AG04449 (cell line): ENCODE measurements around the gene PSRC1.

ENCODE experiments used
- CTCF ChIA-PET: fragments of 350-600 bp; formaldehyde crosslinking; extraction: SDS; loops from one replicate; lab custom pipeline; 2021; ENCODE audit warnings: antibody characterized with exemption; lab: Yijun Ruan, JAX
- POLR2A ChIA-PET: fragments of 400-600, 350-600 bp; formaldehyde crosslinking; extraction: SDS; loops from one replicate; lab custom pipeline; 2020; ENCODE audit warnings: antibody characterized with exemption, inconsistent platforms; lab: Yijun Ruan, JAX
- DNase-seq: peaks from one replicate; pipeline ENCODE4 v3.0.0-alpha.2; 2010; ENCODE audit warnings: low read depth, low spot score
- H3K4me3 ChIP-seq: 2 replicates; pipeline ENCODE4 v1.5.1; 2011; ENCODE audit warnings: low read depth, mild to moderate bottlenecking, control low read depth, low read length
- CTCF ChIP-seq: IDR thresholded peaks from one replicate; pipeline ENCODE4 v1.5.1; 2011; ENCODE audit warnings: mild to moderate bottlenecking, moderate library complexity, low read length, control low read depth, inconsistent platforms; ENCODE audit not compliant: insufficient read depth; ENCODE audit errors: missing control alignments

Gene PSRC1

DNA sequence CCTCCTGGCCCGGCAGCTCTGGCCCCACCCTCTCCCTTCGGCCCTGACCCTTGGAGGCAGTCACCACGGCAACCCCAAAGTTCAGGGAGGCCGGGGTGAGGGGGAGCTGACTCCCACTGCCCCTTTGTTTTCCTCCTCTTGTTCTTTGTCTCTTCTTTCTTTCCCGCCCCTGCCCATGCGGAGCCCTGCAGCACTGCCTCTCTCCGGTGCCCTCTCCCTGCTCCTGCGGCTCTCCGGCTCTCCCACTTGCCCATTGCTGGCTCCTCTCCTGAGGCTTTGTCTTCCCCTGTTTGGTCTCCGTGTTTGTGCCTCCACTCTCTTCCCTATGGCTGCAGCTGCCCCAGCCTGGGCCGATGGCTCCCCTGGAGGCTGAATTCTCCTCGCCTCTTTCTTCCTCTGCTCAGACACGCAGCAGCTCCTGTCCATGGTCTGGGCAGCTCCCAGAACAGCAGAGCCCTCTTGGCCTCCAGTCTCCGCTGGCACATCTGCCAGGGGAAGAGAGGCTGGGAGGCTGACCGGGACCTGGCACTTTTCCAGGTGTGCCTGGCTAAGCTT, 27.8 kb downstream of the PSRC1 start:
- H3K4me3 ChIP-seq, result no peak overlapping the region
- CTCF ChIA-PET, result interaction anchor here (0.9 to 5.6 kb wide), 8 partner anchors 9 to 147 kb away, joined by 3 to 50 read pairs (median 8); partner anchors contain the start of genes PSRC1 and SORT1
- DNase-seq, result no peak
- POLR2A ChIA-PET, result no interaction called here
- peak; percentile 13 for TF ChIP-seq CTCF

DNA sequence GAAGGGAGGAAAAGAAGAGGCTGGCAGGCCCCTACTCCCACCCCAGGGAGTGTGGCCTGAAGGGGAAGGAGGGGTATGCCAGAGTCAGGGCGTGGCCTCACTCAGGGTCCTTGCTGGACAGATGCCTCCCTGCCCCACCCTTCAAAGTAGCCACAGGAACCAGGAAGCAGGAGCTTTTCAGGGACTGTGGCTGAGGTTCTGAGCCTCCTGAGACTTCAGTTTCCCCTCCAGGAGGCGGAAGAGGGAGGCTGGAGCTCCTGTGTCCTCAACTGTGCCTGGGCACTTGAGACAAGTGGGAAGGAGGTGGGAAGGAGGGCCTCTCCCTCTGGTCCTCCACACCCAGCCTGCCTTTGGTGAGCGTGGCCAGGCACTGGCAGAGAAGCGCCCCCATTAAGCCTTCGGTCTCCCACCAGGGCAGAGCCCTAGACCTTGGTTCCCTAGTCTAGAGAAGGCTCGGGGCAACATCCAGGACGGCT, 28.3 kb downstream of the PSRC1 start:
- H3K4me3 ChIP-seq, result no peak overlapping the region
- CTCF ChIA-PET, result interaction anchor here (1.2 to 5.6 kb wide), 10 partner anchors 8 to 278 kb away, joined by 3 to 50 read pairs (median 6); partner anchors contain the start of genes PSRC1 and SORT1
- TF ChIP-seq CTCF, result no peak
- POLR2A ChIA-PET, result interaction anchor here (1.4 kb wide), 1 partner anchor 155 kb away, joined by 5 read pairs; no protein-coding TSS in a partner anchor
- no peak for DNase-seq

- TF ChIP-seq CTCF, result no peak
- no peak overlapping the region; the same call in 1 of the 2 replicates for H3K4me3 ChIP-seq
- CTCF ChIA-PET, result interaction anchor here (1.0 to 5.6 kb wide), 12 partner anchors 8 to 278 kb away, joined by 3 to 50 read pairs (median 4); partner anchors contain the start of genes CYB561D1, PSRC1 and SORT1
- no peak for DNase-seq
- POLR2A ChIA-PET, result interaction anchor here (0.5 to 1.4 kb wide), 3 partner anchors 154 to 258 kb away, joined by 3 to 5 read pairs (median 4); no protein-coding TSS in a partner anchor
Observed at GRCh38 chr1:109253803-109254620, 28.9 kb downstream of the PSRC1 start.

- no peak for TF ChIP-seq CTCF
- POLR2A ChIA-PET, result interaction anchor here (0.5 to 1.4 kb wide), 2 partner anchors 14 to 153 kb away, joined by 5 read pairs; no protein-coding TSS in a partner anchor
- no peak overlapping the region for H3K4me3 ChIP-seq
- DNase-seq, result no peak
- CTCF ChIA-PET, result interaction anchor here (1.0 to 5.6 kb wide), 11 partner anchors 10 to 279 kb away, joined by 3 to 50 read pairs (median 6); partner anchors contain the start of genes CYB561D1 and SORT1
Observed at GRCh38 chr1:109252893-109253802, 29.8 kb downstream of the PSRC1 start.

DNA sequence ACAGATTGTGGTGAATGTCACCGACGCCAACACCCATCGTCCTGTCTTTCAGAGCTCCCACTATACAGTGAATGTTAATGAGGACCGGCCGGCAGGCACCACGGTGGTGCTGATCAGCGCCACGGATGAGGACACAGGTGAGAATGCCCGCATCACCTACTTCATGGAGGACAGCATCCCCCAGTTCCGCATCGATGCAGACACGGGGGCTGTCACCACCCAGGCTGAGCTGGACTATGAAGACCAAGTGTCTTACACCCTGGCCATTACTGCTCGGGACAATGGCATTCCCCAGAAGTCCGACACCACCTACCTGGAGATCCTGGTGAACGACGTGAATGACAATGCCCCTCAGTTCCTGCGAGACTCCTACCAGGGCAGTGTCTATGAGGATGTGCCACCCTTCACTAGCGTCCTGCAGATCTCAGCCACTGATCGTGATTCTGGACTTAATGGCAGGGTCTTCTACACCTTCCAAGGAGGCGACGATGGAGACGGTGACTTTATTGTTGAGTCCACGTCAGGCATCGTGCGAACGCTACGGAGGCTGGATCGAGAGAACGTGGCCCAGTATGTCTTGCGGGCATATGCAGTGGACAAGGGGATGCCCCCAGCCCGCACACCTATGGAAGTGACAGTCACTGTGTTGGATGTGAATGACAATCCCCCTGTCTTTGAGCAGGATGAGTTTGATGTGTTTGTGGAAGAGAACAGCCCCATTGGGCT, 30.6 kb downstream of the PSRC1 start:
- no peak overlapping the region for H3K4me3 ChIP-seq
- DNase-seq, result no peak
- no peak for TF ChIP-seq CTCF
- CTCF ChIA-PET, result interaction anchor here (0.9 to 5.6 kb wide), 6 partner anchors 8 to 147 kb away, joined by 3 to 50 read pairs (median 18); partner anchors contain the start of gene SORT1
- POLR2A ChIA-PET, result no interaction called here
